Fibroblast of skin of right biceps (primary cell): ENCODE results near the gene TM2D1.
"Not testable (repeated sequence)": the region's sequence is repeated elsewhere in the genome, so short reads cannot be mapped to it uniquely, and the experiment has no call there.

Experiments
- DNase-seq: peaks from one replicate; pipeline ENCODE4 v3.0.0-alpha.2; 2013

Gene TM2D1

GRCh38 chr1:61724813-61725694 is at the start of gene TM2D1:
Gene TM2D1 (minus strand): TSS chr1:61725141. CDS start chr1:61725120, 21 bp downstream.
- DNase-seq = peak; percentile 89

GRCh38 chr1:61770131-61770530 is 45.2 kb upstream of the TM2D1 start:
- DNase-seq = no peak

- DNase-seq = peak; percentile 70
Measured at GRCh38 chr1:61757950-61758349, 33.0 kb upstream of the TM2D1 start.

- DNase-seq = no peak
Measured at GRCh38 chr1:61756773-61757172, 31.8 kb upstream of the TM2D1 start.

GRCh38 chr1:61754545-61754944 is 29.6 kb upstream of the TM2D1 start:
- DNase-seq = no peak

- no peak for DNase-seq
Measured at GRCh38 chr1:61753998-61754508, 29.1 kb upstream of the TM2D1 start.

- DNase-seq = no peak
Measured at GRCh38 chr1:61752921-61753389, 28.0 kb upstream of the TM2D1 start.

- no peak for DNase-seq
Measured at GRCh38 chr1:61749574-61749973, 24.6 kb upstream of the TM2D1 start.

GRCh38 chr1:61748566-61748965 is 23.6 kb upstream of the TM2D1 start:
- DNase-seq = no peak

GRCh38 chr1:61746813-61747212 is 21.9 kb upstream of the TM2D1 start:
- peak; percentile 33 for DNase-seq

- DNase-seq = no peak
Measured at GRCh38 chr1:61743716-61744580, 19.0 kb upstream of the TM2D1 start.

- DNase-seq = no peak
Measured at GRCh38 chr1:61743431-61743705, 18.4 kb upstream of the TM2D1 start.

GRCh38 chr1:61742620-61743430 is 17.9 kb upstream of the TM2D1 start:
- peak; percentile 24 for DNase-seq

- DNase-seq = peak; percentile 12
Measured at GRCh38 chr1:61741711-61742619, 17.0 kb upstream of the TM2D1 start, which contains the start of gene PATJ. Gene PATJ (plus strand): TSS chr1:61742480. CDS start chr1:61762893, 20,413 bp downstream.

GRCh38 chr1:61740751-61741700 is 16.1 kb upstream of the TM2D1 start:
- no peak for DNase-seq

GRCh38 chr1:61732726-61733125 is 7.8 kb upstream of the TM2D1 start:
- DNase-seq = no peak

GRCh38 chr1:61730679-61731078 is 5.7 kb upstream of the TM2D1 start:
- not testable (repeated sequence) for DNase-seq

- no peak for DNase-seq
Measured at GRCh38 chr1:61727544-61727943, 2.6 kb upstream of the TM2D1 start.

- DNase-seq = no peak
Measured at GRCh38 chr1:61724506-61724812, 482 bp downstream of the TM2D1 start.

GRCh38 chr1:61718996-61719663 is 5.8 kb downstream of the TM2D1 start:
- not testable (repeated sequence) for DNase-seq
